Ramos (cell line): ENCODE results near the gene PPP1R8.

Experiments
- in situ Hi-C: fragments of 300-500 bp; cut with MboI; formaldehyde crosslinking; loops from one replicate; pipeline ENCODE4 v1.14.3; 2022; ENCODE audit warnings: low sequenced_read_pairs; ENCODE audit not compliant: unreplicated experiment

Gene PPP1R8

DNA sequence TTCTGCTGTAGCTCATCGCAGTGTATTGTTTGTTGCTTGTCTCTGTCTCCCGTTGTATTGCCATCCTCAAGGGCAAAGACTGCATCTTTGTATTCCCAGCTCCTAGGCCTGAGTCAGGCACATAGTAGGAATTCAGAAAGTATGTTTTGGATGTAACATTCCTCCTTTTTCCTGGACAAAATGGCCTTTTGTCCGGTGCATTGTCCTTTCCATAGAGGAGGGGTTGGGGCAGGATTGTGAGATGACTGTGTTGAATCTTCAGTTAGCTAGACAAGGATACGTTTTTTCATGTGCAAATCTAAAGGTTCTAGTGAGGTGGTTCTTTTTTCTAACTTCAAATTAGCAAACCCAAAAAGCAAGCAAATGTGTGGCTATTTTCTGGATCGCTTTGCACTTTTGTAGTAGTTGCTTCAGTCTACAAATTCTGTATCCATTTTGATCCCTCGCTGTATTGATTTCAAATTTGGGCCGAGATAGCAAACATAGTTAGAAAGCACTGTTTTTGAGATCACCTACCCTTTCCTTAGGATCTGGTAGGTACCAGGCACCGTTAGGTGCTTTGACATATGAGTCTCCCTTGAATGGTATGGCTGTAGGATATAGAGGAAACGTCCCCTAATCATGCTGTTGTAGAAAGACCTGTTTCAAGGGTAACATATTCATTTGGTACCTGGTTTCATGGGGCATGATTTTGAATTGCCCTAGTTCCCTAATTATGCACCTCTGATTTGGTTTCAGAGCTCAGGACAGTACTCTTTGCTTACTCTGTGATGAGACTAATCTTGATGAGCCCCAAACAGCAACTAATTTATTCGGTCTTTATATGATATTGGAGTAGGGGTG is 1.2 kb downstream of the PPP1R8 start:
- in situ Hi-C loops: no loop called here

- in situ Hi-C loops: no loop called here
Observed at GRCh38 chr1:27832762-27833161, 2.2 kb downstream of the PPP1R8 start.

DNA sequence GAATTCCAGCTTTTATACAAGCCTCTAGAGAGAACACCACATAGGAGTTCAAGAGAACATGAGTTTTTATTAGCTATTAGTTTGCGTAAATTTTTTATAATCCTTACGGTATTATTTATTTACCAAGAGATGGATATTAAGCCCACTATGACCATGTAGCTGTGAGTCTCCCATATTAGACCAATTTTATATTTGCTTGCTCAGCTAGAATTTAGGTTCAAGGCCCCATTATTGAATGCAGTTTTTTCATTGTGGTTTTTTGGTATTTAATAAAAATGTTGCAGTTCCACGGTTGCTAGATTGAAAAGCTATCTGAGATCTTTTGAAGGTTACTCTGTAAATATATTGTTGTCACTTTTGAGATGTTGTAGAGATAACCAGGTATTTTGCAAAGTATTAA is 2.9 kb downstream of the PPP1R8 start:
- in situ Hi-C loops: no loop called here

GRCh38 chr1:27835046-27835445 is 4.5 kb downstream of the PPP1R8 start:
- in situ Hi-C loops: no loop called here

GRCh38 chr1:27835501-27835900 is 4.9 kb downstream of the PPP1R8 start:
- in situ Hi-C loops: no loop called here

DNA sequence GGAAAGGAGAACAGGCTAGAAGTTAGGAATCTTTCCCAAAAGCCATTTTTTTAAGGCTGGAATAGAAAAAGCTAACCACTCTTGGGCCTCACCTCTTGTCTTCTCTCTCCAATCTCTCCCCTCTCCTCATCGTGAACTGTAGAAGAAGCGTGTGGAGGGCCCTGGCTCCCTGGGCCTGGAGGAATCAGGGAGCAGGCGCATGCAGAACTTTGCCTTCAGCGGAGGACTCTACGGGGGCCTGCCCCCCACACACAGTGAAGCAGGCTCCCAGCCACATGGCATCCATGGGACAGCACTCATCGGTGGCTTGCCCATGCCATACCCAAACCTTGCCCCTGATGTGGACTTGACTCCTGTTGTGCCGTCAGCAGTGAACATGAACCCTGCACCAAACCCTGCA is 19.4 kb downstream of the PPP1R8 start:
- in situ Hi-C loops: loop anchor here (25.0 kb wide), 1 partner anchor 362 kb away; no protein-coding TSS in a partner anchor

GRCh38 chr1:27855085-27855484 is 24.5 kb downstream of the PPP1R8 start:
- in situ Hi-C loops: loop anchor here (25.0 kb wide), 1 partner anchor 357 kb away; no protein-coding TSS in a partner anchor

DNA sequence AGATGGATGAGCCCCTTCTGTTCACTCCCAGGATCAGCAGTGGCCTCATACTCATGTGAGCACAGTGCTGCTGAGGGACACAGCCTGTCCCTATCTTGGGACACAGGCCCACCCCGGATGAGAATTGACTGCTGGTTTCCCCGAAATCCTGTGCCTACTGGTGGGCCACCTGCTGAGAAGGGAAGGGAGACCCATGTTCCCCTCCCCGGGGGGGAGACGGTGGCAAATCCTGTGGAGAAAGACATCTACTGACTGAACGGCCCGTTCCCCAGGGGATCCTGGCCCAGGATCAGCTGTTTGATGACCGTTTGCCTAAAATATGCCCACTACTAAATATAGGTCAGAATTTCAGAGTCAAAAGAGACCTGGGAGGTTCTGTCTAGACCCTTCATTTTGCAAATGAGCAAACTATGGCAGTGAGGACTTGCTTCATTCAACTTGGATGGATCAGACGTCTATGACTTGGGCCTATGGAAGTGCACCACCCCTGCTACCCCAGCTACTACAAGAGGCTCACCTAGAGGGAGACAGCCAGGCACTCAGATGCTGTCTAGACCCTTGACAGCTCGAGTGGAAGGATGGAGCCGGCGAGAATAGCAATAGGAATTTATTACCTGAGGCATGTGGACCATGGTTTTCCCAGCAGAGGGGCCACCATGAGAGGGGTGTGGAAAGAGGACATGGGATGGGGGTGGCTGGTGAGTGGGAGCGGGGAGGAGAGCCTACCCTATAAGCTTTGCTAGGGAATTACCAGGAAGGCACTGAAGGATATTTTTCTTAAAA is 26.2 kb downstream of the PPP1R8 start:
- in situ Hi-C loops: loop anchor here (25.0 kb wide), 1 partner anchor 356 kb away; no protein-coding TSS in a partner anchor

DNA sequence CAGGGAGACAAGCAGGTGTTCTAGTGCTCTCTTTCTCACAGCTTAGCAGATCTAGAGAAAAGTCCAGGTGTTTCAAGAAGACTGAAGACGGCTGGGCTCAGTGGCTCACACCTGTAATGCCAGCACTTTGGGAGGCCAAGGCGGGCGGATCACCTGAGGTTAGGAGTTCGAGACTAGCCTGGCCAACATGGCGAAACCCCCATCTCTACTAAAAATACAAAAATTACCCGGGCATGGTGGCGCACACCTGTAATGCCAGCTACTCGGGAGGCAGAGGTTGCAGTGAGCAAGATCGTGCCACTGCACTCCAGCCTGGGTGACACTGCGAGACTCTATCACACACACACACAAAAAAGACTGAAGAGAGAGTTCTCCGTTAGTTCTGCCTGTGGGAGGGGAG is 27.0 kb downstream of the PPP1R8 start:
- in situ Hi-C loops: loop anchor here (25.0 kb wide), 1 partner anchor 355 kb away; no protein-coding TSS in a partner anchor

DNA sequence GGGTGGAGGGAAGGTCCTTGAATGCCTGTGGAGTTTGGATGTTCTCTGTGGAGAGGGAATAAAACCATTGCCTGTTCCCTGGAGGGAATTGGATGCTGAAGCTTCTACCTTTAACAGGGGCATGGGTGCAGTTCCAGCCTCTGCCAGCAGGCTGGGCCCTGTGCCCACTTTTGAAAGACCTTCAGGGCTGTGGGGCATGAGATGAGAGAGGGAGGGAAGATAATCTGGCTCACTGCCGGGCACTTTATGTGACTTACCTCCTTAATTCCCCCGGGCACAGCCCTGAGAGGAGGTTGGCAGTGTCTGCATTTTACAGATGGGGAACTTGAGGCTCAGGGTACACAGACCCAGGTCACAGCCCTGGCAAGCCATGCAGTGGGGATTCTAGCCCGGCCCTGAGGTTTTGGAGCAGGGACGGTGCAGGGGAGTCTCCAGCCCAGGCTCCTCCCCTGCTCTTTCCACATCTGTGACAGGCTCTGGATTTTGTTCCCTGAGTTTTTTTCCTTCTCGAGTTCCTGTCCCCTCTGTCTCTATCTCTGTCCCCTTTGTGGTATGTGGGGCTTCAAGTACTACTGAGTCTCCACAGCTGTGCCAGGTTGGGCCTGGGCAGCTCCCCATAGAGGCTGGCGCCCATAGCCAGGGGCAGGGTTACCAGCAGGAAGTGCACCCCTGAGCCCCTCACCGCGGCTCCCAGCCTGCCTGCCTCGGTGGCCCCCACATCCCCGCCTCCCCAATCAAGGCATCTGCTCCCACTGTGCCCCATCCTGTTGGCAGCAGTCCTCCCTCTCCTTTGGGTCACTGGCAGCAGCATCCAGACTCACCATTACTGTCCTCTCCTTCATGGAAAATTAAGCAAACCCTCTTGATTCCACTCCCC is 27.7 kb downstream of the PPP1R8 start:
- in situ Hi-C loops: loop anchor here (25.0 kb wide), 1 partner anchor 354 kb away; no protein-coding TSS in a partner anchor

DNA sequence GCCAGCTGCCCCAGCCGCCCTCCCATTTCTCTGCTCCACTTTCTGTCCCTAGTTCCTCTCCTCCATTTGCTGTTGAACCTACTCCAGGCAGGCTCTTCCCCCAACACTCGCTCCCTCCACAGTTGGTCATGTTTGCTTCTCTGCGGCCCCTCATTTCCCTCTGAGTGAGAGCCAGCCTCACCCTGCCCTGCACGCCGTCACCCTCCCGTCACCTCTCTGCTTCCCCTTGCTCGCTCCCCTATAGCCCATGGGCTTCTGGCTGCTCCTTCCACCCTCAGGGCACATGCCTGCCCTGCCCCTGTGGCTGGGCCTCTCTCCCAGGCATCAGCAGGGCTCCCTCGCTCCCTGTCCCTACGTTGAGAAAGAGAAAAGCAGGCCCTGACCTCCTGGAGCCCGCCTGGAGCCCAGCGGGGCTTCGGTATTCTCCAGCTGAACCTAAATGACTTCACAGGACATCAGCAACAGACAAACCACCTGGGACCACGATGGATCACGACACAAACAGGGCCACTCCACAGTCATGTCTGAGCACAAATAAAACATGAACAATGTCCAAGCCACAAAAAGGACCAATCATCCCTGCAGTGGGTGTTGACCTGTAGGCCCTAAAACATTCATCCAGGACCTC is 28.5 kb downstream of the PPP1R8 start:
- in situ Hi-C loops: loop anchor here (25.0 kb wide), 1 partner anchor 353 kb away; no protein-coding TSS in a partner anchor

- in situ Hi-C loops: loop anchor here (5.0 to 25.0 kb wide), 2 partner anchors 106 to 351 kb away; no protein-coding TSS in a partner anchor
Observed at GRCh38 chr1:27861436-27861835, 30.9 kb downstream of the PPP1R8 start.

- in situ Hi-C loops: loop anchor here (5.0 to 25.0 kb wide), 2 partner anchors 105 to 350 kb away; no protein-coding TSS in a partner anchor
Observed at GRCh38 chr1:27862004-27862403, 31.4 kb downstream of the PPP1R8 start.

GRCh38 chr1:27862671-27863537 is 32.3 kb downstream of the PPP1R8 start:
- in situ Hi-C loops: loop anchor here (5.0 to 25.0 kb wide), 2 partner anchors 104 to 349 kb away; no protein-coding TSS in a partner anchor

DNA sequence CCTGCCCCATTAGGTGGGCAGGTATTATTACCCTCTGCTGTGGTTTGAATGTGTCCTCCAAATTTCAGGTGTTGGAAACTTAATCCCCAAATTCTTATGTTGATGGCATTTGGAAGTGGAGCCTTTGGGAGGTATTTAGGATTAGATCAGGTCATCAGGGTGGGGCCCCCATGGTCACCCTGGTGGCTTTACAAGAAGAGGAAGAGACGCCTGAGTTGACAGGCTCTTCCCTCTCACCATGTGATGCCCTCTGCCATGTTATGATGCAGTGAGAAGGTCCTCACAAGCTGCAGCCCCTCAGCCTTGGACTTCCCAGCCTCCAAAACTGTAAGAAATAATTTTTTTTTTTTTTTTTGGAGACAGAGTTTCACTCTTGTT is 32.9 kb downstream of the PPP1R8 start:
- in situ Hi-C loops: loop anchor here (5.0 to 25.0 kb wide), 2 partner anchors 104 to 349 kb away; no protein-coding TSS in a partner anchor

DNA sequence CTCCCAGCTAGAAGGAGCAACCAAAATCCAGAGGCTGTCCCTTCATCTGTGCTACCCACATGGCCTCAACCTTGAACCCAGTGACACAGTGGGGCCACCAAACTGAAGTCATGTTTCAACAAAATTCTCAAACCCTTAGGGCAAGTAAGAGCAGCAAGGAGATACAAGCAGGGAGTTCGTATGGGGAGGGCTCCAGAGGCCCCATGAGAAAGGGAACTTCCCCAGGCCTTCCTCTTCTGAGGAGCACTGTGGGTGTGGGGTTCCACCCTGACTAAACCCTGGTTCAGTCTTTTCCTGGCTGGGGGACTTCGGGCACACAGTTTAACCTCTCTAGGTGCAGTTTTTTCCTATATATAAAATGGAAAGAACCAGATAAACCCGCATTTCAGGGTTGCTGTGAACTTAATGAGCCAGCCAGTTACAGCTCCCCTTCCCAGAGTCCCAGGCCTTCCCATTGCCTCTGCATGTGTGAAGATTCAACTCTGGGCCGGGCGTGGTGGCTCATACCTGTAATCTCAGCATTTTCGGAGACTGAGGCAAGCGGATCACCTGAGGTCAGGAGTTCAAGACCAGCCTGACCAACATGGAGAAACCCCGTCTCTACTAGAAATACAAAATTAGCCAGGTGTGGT is 33.8 kb downstream of the PPP1R8 start:
- in situ Hi-C loops: loop anchor here (5.0 to 25.0 kb wide), 2 partner anchors 103 to 348 kb away; no protein-coding TSS in a partner anchor

DNA sequence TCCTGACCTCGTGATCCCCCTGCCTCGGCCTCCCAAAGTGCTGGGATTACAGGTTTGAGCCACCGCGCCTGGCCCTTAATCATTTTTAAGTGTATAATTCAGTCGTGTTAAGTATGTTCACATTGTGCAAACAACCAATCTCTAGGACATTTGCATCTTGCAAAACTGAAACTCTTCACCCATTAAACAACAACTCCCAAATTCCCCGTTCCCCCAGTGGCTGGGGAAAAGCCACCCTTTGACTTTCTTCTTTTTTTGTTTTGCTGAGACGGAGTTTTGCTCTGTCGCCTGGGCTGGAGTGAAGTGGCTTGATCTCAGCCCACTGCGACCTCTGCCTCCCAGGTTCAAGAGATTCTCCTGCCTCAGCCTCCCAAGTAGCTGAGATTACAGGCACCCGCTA is 35.2 kb downstream of the PPP1R8 start:
- in situ Hi-C loops: loop anchor here (25.0 kb wide), 1 partner anchor 346 kb away; no protein-coding TSS in a partner anchor

GRCh38 chr1:27868556-27868931 is 38.0 kb downstream of the PPP1R8 start:
- in situ Hi-C loops: loop anchor here (25.0 kb wide), 1 partner anchor 344 kb away; no protein-coding TSS in a partner anchor
